ENCODE data around the gene ZBTB48. TPM values are rescaled to one million over a fixed set of nuclear protein-coding genes. Genes with fewer than 3 reads are reported as not detected.
A peak's percentile ranks its signal among the peaks of the same experiment; 100 is the strongest.

Gene ZBTB48
- total RNA-seq, 1 donor from 2014 or later: 20.0 TPM

DNA sequence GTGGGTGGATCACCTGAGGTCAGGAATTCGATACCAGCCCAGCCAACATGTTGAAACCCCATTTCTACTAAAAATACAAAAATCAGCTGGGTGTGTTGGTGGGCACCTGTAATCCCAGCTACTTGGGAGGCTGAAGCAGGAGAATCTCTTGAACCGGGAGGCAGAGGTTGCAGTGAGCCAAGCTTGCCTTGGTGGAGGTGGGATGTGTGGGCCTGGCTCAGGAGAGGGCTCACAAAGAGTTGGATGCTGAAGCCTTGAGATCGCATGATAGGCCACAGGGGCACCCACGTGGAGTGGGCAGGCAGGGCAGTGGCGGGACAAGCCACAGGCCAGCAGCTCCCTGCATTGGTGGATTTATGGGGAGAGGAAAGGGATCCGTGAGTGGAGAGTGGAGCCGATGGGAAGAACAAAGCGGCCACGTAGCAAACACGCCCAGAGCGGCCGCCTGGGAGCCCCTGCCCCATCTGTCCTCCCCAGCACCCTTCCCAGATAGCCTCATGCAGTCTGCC is 49.2 kb downstream of the ZBTB48 start:
- H3K4me1 ChIP-seq (ENCODE audit: insufficient read depth, low read length): peaks cover 10% of the 10 kb centered on the region
- H4K20me1 ChIP-seq (ENCODE audit: insufficient read depth, low read length): peaks cover 39% of the 10 kb centered on the region
- H3K4me3 ChIP-seq (ENCODE audit: insufficient read depth, low read depth, low read length): no peak overlapping the region
- no peaks in the 10 kb centered on the region for H3K9me3 ChIP-seq (ENCODE audit: insufficient read depth, low read depth, low read length)
- H3K9me3 Mint-ChIP-seq (ENCODE audit: unreplicated experiment): no peaks in the 10 kb centered on the region
- no peak overlapping the region for H3K4me2 ChIP-seq (ENCODE audit: low read length)
- no peaks in the 10 kb centered on the region for H3K27me3 ChIP-seq (ENCODE audit: insufficient read depth, low read length)
- DNase-seq (ENCODE audit: low read depth): no peak
- H3K36me3 ChIP-seq (ENCODE audit: insufficient read depth, low read length): peaks cover 5% of the 10 kb centered on the region
- H3K27ac ChIP-seq (ENCODE audit: low read depth, low read length): no peak overlapping the region
- no peaks in the 10 kb centered on the region for H3K27me3 Mint-ChIP-seq (ENCODE audit: low read depth, unreplicated experiment)
- no peak overlapping the region for H2AFZ ChIP-seq (ENCODE audit: low read depth, low read length)
- peaks cover 34% of the 10 kb centered on the region for H3K79me2 ChIP-seq (ENCODE audit: insufficient read depth, low read length)
- no peak overlapping the region for H3K9ac ChIP-seq (ENCODE audit: low read length)
- H3K4me3 Mint-ChIP-seq (ENCODE audit: unreplicated experiment): no peak overlapping the region
- H3K4me1 Mint-ChIP-seq (ENCODE audit: low read depth, unreplicated experiment): peaks cover 4% of the 10 kb centered on the region
- H3K27ac Mint-ChIP-seq (ENCODE audit: unreplicated experiment): no peak overlapping the region
- no peak for FAIRE-seq
- peaks cover 19% of the 10 kb centered on the region for H3K36me3 Mint-ChIP-seq (ENCODE audit: low read depth, unreplicated experiment)
- TF ChIP-seq EZH2 (IDR thresholded peaks at IDR 0.05; ENCODE audit: insufficient read depth, low read length): no peak
- TF ChIP-seq, protein P1, sequence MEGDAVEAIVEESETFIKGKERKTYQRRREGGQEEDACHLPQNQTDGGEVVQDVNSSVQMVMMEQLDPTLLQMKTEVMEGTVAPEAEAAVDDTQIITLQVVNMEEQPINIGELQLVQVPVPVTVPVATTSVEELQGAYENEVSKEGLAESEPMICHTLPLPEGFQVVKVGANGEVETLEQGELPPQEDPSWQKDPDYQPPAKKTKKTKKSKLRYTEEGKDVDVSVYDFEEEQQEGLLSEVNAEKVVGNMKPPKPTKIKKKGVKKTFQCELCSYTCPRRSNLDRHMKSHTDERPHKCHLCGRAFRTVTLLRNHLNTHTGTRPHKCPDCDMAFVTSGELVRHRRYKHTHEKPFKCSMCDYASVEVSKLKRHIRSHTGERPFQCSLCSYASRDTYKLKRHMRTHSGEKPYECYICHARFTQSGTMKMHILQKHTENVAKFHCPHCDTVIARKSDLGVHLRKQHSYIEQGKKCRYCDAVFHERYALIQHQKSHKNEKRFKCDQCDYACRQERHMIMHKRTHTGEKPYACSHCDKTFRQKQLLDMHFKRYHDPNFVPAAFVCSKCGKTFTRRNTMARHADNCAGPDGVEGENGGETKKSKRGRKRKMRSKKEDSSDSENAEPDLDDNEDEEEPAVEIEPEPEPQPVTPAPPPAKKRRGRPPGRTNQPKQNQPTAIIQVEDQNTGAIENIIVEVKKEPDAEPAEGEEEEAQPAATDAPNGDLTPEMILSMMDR (IDR thresholded peaks at IDR 0.05; ENCODE audit: insufficient read depth, low read depth, low read length): no peak

DNA sequence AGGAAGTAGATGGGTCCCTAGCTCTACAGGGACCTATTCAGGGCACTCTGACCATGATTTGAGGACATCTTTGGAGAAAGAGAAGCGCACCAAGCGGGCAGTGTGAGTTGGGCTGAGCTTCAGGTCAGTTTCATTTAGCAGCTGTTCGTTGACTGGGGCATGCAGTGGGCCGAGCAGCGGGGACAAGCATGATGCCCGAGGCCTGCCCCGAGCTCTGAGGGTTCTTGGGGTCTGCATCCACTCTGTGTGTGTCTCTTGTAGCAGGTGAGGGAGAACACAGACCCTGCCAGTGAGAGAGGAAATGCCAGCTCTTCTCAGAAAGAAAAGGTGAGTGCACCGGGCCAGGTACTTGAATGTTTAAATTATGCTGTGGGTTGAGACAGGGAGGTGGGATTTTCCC is 50.2 kb downstream of the ZBTB48 start:
- FAIRE-seq: no peak

DNA sequence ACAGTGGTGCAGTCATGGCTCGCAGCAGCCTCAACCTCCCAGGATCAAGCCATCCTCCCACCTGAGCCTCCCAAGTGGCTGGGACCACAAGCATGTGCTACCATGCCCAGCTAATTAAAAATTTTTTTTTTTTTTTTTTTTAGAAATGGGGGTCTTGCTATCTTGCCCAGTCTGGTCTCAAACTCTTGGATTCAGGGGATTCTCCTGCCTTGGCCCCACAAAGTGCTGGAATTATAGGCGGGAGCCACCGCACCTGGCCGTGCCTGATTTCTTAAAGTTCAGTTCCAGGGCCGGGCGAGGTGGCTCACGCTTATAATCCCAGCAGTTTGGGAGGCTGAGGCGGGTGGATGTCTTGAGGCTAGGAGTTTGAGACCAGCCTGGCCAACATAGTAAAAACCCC is 51.3 kb downstream of the ZBTB48 start:
- TF ChIP-seq, protein P1 (IDR thresholded peaks at IDR 0.05; ENCODE audit: insufficient read depth, low read depth, low read length): no peak
- no peak for TF ChIP-seq EZH2 (IDR thresholded peaks at IDR 0.05; ENCODE audit: insufficient read depth, low read length)
- DNase-seq (ENCODE audit: low read depth): no peak
- Mint-ChIP-seq H3K4me1 (ENCODE audit: low read depth, unreplicated experiment) (peaks cover 1% of the 10 kb centered on the region), H3K27ac (ENCODE audit: unreplicated experiment) (no peak overlapping the region), H3K36me3 (ENCODE audit: low read depth, unreplicated experiment) (peaks cover 20% of the 10 kb centered on the region), H3K9me3 (ENCODE audit: unreplicated experiment) (no peaks in the 10 kb centered on the region), H3K4me3 (ENCODE audit: unreplicated experiment) (no peak overlapping the region), H3K27me3 (ENCODE audit: low read depth, unreplicated experiment) (no peaks in the 10 kb centered on the region)
- Histone ChIP-seq H3K27me3 (ENCODE audit: insufficient read depth, low read length) (no peaks in the 10 kb centered on the region), H2AFZ (ENCODE audit: low read depth, low read length) (no peak overlapping the region), H3K36me3 (ENCODE audit: insufficient read depth, low read length) (peaks cover 3% of the 10 kb centered on the region), H3K27ac (ENCODE audit: low read depth, low read length) (no peak overlapping the region), H3K4me2 (ENCODE audit: low read length) (no peak overlapping the region), H4K20me1 (ENCODE audit: insufficient read depth, low read length) (peaks cover 29% of the 10 kb centered on the region), H3K79me2 (ENCODE audit: insufficient read depth, low read length) (peaks cover 26% of the 10 kb centered on the region), H3K4me3 (ENCODE audit: insufficient read depth, low read depth, low read length) (no peak overlapping the region), H3K4me1 (ENCODE audit: insufficient read depth, low read length) (peaks cover 2% of the 10 kb centered on the region), H3K9ac (ENCODE audit: low read length) (no peak overlapping the region), H3K9me3 (ENCODE audit: insufficient read depth, low read depth, low read length) (no peaks in the 10 kb centered on the region)
- no peak for FAIRE-seq

More for the DNA sequence above, 50.2 kb downstream of the ZBTB48 start:
- no peak for TF ChIP-seq EZH2 (IDR thresholded peaks at IDR 0.05; ENCODE audit: insufficient read depth, low read length)
- TF ChIP-seq, protein P1 (IDR thresholded peaks at IDR 0.05; ENCODE audit: insufficient read depth, low read depth, low read length): no peak
- Mint-ChIP-seq H3K27me3 (ENCODE audit: low read depth, unreplicated experiment) (no peaks in the 10 kb centered on the region), H3K36me3 (ENCODE audit: low read depth, unreplicated experiment) (peaks cover 19% of the 10 kb centered on the region), H3K4me3 (ENCODE audit: unreplicated experiment) (no peak overlapping the region), H3K9me3 (ENCODE audit: unreplicated experiment) (no peaks in the 10 kb centered on the region), H3K4me1 (ENCODE audit: low read depth, unreplicated experiment) (peaks cover 1% of the 10 kb centered on the region), H3K27ac (ENCODE audit: unreplicated experiment) (peak overlapping the region; percentile 29)
- DNase-seq (ENCODE audit: low read depth): no peak
- Histone ChIP-seq H3K4me2 (ENCODE audit: low read length) (no peak overlapping the region), H2AFZ (ENCODE audit: low read depth, low read length) (no peak overlapping the region), H3K9me3 (ENCODE audit: insufficient read depth, low read depth, low read length) (no peaks in the 10 kb centered on the region), H3K27ac (ENCODE audit: low read depth, low read length) (no peak overlapping the region), H3K4me3 (ENCODE audit: insufficient read depth, low read depth, low read length) (no peak overlapping the region), H3K36me3 (ENCODE audit: insufficient read depth, low read length) (peaks cover 3% of the 10 kb centered on the region), H3K79me2 (ENCODE audit: insufficient read depth, low read length) (peaks cover 34% of the 10 kb centered on the region), H3K9ac (ENCODE audit: low read length) (no peak overlapping the region), H4K20me1 (ENCODE audit: insufficient read depth, low read length) (peaks cover 32% of the 10 kb centered on the region), H3K4me1 (ENCODE audit: insufficient read depth, low read length) (peaks cover 5% of the 10 kb centered on the region), H3K27me3 (ENCODE audit: insufficient read depth, low read length) (no peaks in the 10 kb centered on the region)

Measured in astrocyte (in vitro differentiated cells and primary cell).